HG02840 (cell line): Measurements from ENCODE around the gene STEAP1B.
"Not testable (repeated sequence)": the region's sequence is repeated elsewhere in the genome, so short reads cannot be mapped to it uniquely, and the experiment has no call there.

ENCODE experiments used
- ATAC-seq: cut with Tn5 transposase; IDR thresholded peaks from one replicate; pipeline ENCODE4 v1.9.1; 2021; ENCODE audit warnings: mild to moderate bottlenecking, moderate library complexity, moderate number of reproducible peaks; ENCODE audit not compliant: unreplicated experiment, low FRiP score

STEAP1B gene

GRCh38 chr7:22464299-22464698 is 35.7 kb downstream of the STEAP1B start:
- no peak for ATAC-seq

GRCh38 chr7:22460363-22460988 is 39.5 kb downstream of the STEAP1B start:
- no peak for ATAC-seq

GRCh38 chr7:22457471-22457870 is 42.5 kb downstream of the STEAP1B start:
- ATAC-seq, result no peak

GRCh38 chr7:22454446-22454845 is 45.5 kb downstream of the STEAP1B start:
- no peak for ATAC-seq

- ATAC-seq, result no peak
Measured at GRCh38 chr7:22452960-22453558, 46.9 kb downstream of the STEAP1B start.

- no peak for ATAC-seq
Measured at GRCh38 chr7:22452142-22452959, 47.6 kb downstream of the STEAP1B start.

- not testable (repeated sequence) for ATAC-seq
Measured at GRCh38 chr7:22450013-22450412, 50.0 kb downstream of the STEAP1B start.

- ATAC-seq, result peak; percentile 79
Measured at GRCh38 chr7:22447762-22448161, 52.2 kb downstream of the STEAP1B start.

GRCh38 chr7:22447008-22447407 is 53.0 kb downstream of the STEAP1B start:
- ATAC-seq, result no peak

GRCh38 chr7:22445853-22446252 is 54.1 kb downstream of the STEAP1B start:
- ATAC-seq, result no peak

GRCh38 chr7:22445140-22445743 is 54.7 kb downstream of the STEAP1B start:
- no peak for ATAC-seq

- no peak for ATAC-seq
Measured at GRCh38 chr7:22444181-22444971, 55.6 kb downstream of the STEAP1B start.

GRCh38 chr7:22443370-22444180 is 56.4 kb downstream of the STEAP1B start:
- no peak for ATAC-seq

- no peak for ATAC-seq
Measured at GRCh38 chr7:22442882-22443369, 57.1 kb downstream of the STEAP1B start.

- no peak for ATAC-seq
Measured at GRCh38 chr7:22442187-22442881, 57.7 kb downstream of the STEAP1B start.

- ATAC-seq, result no peak
Measured at GRCh38 chr7:22441157-22441556, 58.8 kb downstream of the STEAP1B start.

GRCh38 chr7:22438994-22439393 is 61.0 kb downstream of the STEAP1B start:
- peak; percentile 47 for ATAC-seq

- ATAC-seq, result not testable (repeated sequence)
Measured at GRCh38 chr7:22436552-22436951, 63.4 kb downstream of the STEAP1B start.

- ATAC-seq, result no peak
Measured at GRCh38 chr7:22435720-22436119, 64.3 kb downstream of the STEAP1B start.
